ENCODE data around the gene ASGR2. TPM values are rescaled to one million over a fixed set of nuclear protein-coding genes. Genes with fewer than 3 reads are reported as not detected.
A peak's percentile ranks its signal among the peaks of the same experiment; 100 is the strongest.

ASGR2 gene
- total and polyA plus RNA-seq, 2 of the 13 experiments (the other 11 are each of a cell fraction or from before 2014, with no cell fraction given) = 320 to 754 TPM

DNA sequence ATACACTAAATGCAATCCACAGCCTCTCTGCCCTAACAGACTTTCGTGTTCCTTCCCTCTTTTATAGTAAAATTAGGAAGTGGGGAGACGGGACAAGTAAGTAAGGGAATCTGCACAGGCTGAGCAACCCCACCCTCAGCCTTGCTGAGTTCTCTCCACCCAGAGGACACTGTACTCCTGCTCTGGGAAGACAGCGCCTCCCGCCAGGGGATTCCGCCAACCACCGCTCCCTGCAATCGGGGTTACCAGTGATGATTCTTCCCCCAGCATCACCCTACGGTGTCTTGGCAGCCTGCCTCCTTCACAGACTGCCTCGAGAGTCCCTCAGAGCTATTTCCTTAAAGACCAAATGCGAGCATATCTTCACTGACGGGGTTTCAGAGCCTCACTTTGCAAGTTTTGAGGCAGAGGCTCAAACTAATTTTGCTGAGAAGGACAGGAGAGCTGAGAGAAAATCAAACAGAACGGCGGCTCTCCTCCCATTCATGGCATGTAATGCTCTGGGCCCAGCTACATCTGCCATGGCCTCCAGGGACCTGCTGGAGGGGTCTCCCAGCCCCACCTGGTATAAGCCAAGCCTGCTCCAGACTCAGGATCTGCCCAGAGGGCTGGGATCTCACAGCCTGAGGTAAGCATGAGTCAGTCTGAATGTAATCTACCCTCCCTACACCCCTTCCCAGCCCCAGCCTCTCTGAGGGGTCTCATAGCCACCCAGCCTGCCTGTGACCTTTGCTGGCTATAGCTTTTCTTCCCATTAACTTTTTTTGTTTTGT lies 22.7 kb upstream of the ASGR2 start:
- in situ Hi-C loops (cut with HindIII; ENCODE audit: extremely low pct_ligation_motif_present, low pct_unique_long_range_greater_than_20kb) (loop anchor here (5.0 kb wide), 1 partner anchor 85 kb away; no protein-coding TSS in a partner anchor), intact Hi-C loops (cut with micrococcal nuclease; ENCODE audit: unreplicated experiment) (loop anchor here (5.0 kb wide), 2 partner anchors 40 to 50 kb away; partner anchors contain the start of gene ASGR1)
- H3K4me1 ChIP-seq (ENCODE audit: insufficient read depth, low read length) = peaks cover 60% of the 10 kb centered on the region
- no peaks in the 10 kb centered on the region for H4K20me1 ChIP-seq (ENCODE audit: insufficient read depth, low read length)
- BruUV-seq (replicated peaks) = no TSS peak
- H3K9ac ChIP-seq (ENCODE audit: insufficient read depth, low read depth, low read length) = 0 out of 2 replicates have a peak overlapping the region, but pooled peaks have one; percentile 21
- no peak for FAIRE-seq
- H3K36me3 ChIP-seq (replicated peaks in 1 of 2; ENCODE audit: control insufficient read depth in 1 of 2, insufficient read depth in 2 of 2, low read length in 2 of 2) = no peaks in the 10 kb centered on the region
- 25% methylated on average over 13 of the region's 13 CpGs for WGBS (ENCODE audit: low lambda C conversion rate)
- peak overlapping the region in 2 of 3 experiments; percentile 34 to 60; a peak in 3 of 6 replicates for H3K4me3 ChIP-seq (replicated peaks in 1 of 3; ENCODE audit: insufficient read depth in 1 of 3, low read depth in 2 of 3, low read length in 3 of 3)
- no peak overlapping the region for H3K27ac ChIP-seq (ENCODE audit: extremely low read length, insufficient read depth, low read length)
- H3K79me2 ChIP-seq (ENCODE audit: insufficient read depth, low read length) = no peaks in the 10 kb centered on the region
- ChIA-PET POLR2A (interaction anchor here (0.6 to 3.3 kb wide), 12 partner anchors 23 to 116 kb away, joined by 3 to 16 read pairs (median 6); partner anchors contain the start of genes ACADVL, ASGR2, DLG4 and SLC16A13), CTCF (ENCODE audit: low intra/inter-chr PET ratio, low total read pairs) (interaction anchor here (2.6 to 4.0 kb wide), 2 partner anchors 85 to 91 kb away, joined by 31 to 64 read pairs; no protein-coding TSS in a partner anchor)
- H3K27me3 ChIP-seq (ENCODE audit: control insufficient read depth in 1 of 2, insufficient read depth in 2 of 2, low read length in 2 of 2) = no peaks in the 10 kb centered on the region
- no peaks in the 10 kb centered on the region for H3K9me3 ChIP-seq (ENCODE audit: low read length)
- DNase-seq (ENCODE audit: low spot score) = no peak
- ATAC-seq = peak; percentile 46
- H2AFZ ChIP-seq (ENCODE audit: low read length) = peak overlapping the region; percentile 81
- H3K4me2 ChIP-seq (ENCODE audit: low read depth, low read length) = peak overlapping the region; percentile 78
- TF ChIP-seq ETV6 (CRISPR knock-in tag; conservative IDR thresholded peaks at IDR 0.05) (0 out of 2 replicates have a peak, but pooled peaks have one; percentile 16), RXRA (CRISPR knock-in tag; IDR thresholded peaks at IDR 0.05) (0 out of 2 replicates have a peak, but pooled peaks have one; percentile 8), BHLHE40 (IDR thresholded peaks at IDR 0.05; ENCODE audit: low read length) (no peak), PHF21A (CRISPR knock-in tag; IDR thresholded peaks at IDR 0.05) (peak; percentile 44; the same call in 1 of the 2 replicates), MXD4 (CRISPR knock-in tag; IDR thresholded peaks at IDR 0.05) (0 out of 2 replicates have a peak, but pooled peaks have one; percentile 26)
- TF ChIP-seq, protein P1, sequence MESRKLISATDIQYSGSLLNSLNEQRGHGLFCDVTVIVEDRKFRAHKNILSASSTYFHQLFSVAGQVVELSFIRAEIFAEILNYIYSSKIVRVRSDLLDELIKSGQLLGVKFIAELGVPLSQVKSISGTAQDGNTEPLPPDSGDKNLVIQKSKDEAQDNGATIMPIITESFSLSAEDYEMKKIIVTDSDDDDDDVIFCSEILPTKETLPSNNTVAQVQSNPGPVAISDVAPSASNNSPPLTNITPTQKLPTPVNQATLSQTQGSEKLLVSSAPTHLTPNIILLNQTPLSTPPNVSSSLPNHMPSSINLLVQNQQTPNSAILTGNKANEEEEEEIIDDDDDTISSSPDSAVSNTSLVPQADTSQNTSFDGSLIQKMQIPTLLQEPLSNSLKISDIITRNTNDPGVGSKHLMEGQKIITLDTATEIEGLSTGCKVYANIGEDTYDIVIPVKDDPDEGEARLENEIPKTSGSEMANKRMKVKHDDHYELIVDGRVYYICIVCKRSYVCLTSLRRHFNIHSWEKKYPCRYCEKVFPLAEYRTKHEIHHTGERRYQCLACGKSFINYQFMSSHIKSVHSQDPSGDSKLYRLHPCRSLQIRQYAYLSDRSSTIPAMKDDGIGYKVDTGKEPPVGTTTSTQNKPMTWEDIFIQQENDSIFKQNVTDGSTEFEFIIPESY (CRISPR knock-in tag; IDR thresholded peaks at IDR 0.05) = peak; percentile 56; the same call in 1 of the 2 replicates
- TF ChIP-seq, protein P2, sequence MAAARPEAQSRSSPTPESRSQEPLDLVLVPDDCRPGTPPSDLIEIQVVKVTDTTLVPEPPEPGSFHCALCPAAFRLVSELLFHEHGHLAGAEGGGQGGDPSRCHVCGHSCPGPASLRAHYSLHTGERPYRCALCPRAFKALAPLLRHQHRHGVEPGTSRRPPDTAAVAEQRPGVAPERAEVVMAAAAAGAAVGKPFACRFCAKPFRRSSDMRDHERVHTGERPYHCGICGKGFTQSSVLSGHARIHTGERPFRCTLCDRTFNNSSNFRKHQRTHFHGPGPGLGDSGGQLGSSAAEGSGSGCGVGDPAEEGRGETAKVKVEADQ (CRISPR knock-in tag; IDR thresholded peaks at IDR 0.05; ENCODE audit: borderline replicate concordance) = no peak
- TF ChIP-seq, protein P3, sequence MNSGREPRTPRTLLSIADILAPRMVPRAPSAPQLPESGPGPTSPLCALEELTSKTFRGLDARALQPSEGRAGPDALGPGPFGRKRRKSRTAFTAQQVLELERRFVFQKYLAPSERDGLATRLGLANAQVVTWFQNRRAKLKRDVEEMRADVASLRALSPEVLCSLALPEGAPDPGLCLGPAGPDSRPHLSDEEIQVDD (CRISPR knock-in tag; IDR thresholded peaks at IDR 0.05; ENCODE audit: borderline replicate concordance) = no peak
- TF ChIP-seq, protein P4, sequence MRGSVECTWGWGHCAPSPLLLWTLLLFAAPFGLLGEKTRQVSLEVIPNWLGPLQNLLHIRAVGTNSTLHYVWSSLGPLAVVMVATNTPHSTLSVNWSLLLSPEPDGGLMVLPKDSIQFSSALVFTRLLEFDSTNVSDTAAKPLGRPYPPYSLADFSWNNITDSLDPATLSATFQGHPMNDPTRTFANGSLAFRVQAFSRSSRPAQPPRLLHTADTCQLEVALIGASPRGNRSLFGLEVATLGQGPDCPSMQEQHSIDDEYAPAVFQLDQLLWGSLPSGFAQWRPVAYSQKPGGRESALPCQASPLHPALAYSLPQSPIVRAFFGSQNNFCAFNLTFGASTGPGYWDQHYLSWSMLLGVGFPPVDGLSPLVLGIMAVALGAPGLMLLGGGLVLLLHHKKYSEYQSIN (CRISPR knock-in tag; IDR thresholded peaks at IDR 0.05; ENCODE audit: borderline replicate concordance) = no peak
- TF ChIP-seq, protein P5, sequence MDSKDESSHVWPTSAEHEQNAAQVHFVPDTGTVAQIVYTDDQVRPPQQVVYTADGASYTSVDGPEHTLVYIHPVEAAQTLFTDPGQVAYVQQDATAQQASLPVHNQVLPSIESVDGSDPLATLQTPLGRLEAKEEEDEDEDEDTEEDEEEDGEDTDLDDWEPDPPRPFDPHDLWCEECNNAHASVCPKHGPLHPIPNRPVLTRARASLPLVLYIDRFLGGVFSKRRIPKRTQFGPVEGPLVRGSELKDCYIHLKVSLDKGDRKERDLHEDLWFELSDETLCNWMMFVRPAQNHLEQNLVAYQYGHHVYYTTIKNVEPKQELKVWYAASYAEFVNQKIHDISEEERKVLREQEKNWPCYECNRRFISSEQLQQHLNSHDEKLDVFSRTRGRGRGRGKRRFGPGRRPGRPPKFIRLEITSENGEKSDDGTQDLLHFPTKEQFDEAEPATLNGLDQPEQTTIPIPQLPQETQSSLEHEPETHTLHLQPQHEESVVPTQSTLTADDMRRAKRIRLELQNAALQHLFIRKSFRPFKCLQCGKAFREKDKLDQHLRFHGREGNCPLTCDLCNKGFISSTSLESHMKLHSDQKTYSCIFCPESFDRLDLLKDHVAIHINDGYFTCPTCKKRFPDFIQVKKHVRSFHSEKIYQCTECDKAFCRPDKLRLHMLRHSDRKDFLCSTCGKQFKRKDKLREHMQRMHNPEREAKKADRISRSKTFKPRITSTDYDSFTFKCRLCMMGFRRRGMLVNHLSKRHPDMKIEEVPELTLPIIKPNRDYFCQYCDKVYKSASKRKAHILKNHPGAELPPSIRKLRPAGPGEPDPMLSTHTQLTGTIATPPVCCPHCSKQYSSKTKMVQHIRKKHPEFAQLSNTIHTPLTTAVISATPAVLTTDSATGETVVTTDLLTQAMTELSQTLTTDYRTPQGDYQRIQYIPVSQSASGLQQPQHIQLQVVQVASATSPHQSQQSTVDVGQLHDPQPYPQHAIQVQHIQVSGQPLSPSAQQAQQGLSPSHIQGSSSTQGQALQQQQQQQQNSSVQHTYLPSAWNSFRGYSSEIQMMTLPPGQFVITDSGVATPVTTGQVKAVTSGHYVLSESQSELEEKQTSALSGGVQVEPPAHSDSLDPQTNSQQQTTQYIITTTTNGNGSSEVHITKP (CRISPR knock-in tag; IDR thresholded peaks at IDR 0.05; ENCODE audit: low read depth) = no peak
- TF ChIP-seq, protein P6, sequence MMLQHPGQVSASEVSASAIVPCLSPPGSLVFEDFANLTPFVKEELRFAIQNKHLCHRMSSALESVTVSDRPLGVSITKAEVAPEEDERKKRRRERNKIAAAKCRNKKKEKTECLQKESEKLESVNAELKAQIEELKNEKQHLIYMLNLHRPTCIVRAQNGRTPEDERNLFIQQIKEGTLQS (CRISPR knock-in tag; IDR thresholded peaks at IDR 0.05) = no peak
